Heart left ventricle (tissue), 13 donors: Measurements from ENCODE around the gene SFTPA1.

Source experiments
- CTCF ChIP-seq, 12 donors: fragments of 200-600 bp; sonication (generic) in 4 of 12; IDR thresholded peaks; one replicate each; pipeline versions ENCODE4 v1.5.0 to v1.8.0; 2018 to 2022; ENCODE audit warnings: antibody characterized with exemption in 12 of 12, mild to moderate bottlenecking in 5 of 12
- POLR2A ChIP-seq, 2 donors: fragments of 450-650 bp; IDR thresholded peaks; one replicate each; pipeline ENCODE4 v1.6.1; 2017; ENCODE audit warnings: antibody characterized with exemption in 2 of 2, mild to moderate bottlenecking in 2 of 2, moderate library complexity in 2 of 2
- donor health status: ischemic (EF 13 %, LVEDD 7.1; RV severe dilation, severe dysfunction).
- donor health status: DM: no; HTN: yes; CAD: no.
- donor health status: DM: no; HTN: no; CAD: no.
- donor health status: ischemic (EF 25% LVEDD 6.9; RV normal size, moderate dysfunction).
- donor health status: ischemic (EF 25% LVEDD 5.7; RV mildly dilated, moderate dysfunction).
- donor health status: ischemic (EF 35%, LVEDD 5.7; RV mildly dilated, moderate dysfunction).
- donor health status: nonischemic (EF 11% LVEDD 7.7; RV severe dilation, severe dysfunction).
- donor health status: DM: yes; HTN: yes; CAD: no.
- donor health status: PGD.
- donor health status: ischemic (EF 29% LVEDD 5.4; RV normal size, mild dysfunction).
- donor health status: nonischemic (EF 23%, LVEDD 6.1; RV moderate dilation, normal function).

- TF ChIP-seq CTCF (IDR thresholded peaks at IDR 0.05): no peak
- TF ChIP-seq POLR2A (IDR thresholded peaks at IDR 0.05): no peak
These were observed 17.3 kb downstream of the SFTPA1 start for GRCh38 chr10:79628083-79628482.
